ENCODE data around the gene GAMT. TPM values are rescaled to one million over a fixed set of nuclear protein-coding genes. Genes with fewer than 3 reads are reported as not detected.
A peak's percentile ranks its signal among the peaks of the same experiment; 100 is the strongest.

The GAMT gene
- total RNA-seq, 2 experiments from 2014 or later = 11.0 to 13.0 TPM

DNA sequence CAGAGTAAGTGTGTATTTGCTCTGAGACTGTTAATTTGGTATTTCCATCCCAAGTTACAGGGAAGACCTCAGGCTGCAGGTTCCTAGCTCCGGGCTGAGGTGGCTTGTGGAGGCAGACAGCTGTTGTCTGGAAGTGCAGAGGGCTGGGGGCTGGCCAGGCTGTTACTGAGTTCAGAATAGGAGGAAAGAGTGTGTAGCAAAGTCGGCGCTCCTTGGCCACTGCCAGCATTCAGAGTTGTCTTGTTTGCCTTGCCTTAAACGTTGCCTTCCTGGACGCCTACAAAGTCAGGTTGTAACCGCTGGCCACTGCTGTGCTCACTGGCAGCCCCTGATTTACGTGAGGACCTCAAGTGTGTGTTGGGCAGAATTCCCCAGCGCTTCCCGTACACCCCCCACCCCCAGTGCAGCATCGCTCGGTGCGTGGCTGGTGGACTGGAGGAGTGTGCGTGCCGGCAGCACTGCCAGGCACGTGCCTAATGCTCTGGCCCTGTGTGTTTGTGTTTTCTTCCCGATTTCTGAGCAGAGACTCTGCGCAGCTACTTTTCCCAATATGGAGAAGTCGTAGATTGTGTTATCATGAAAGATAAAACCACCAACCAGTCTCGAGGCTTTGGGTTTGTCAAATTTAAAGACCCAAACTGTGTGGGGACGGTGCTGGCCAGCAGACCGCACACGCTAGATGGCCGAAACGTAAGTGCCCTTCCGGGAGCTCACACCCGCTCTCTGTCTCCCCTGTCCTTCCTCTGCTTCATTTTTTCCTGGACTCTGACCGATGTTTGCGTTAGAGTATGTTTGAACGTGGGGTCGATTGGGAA, 16.5 kb upstream of the GAMT start:
- H3K4me3 Mint-ChIP-seq = peak overlapping the region; percentile 34
- H3K27me3 Mint-ChIP-seq = no peaks in the 10 kb centered on the region
- POLR2A ChIA-PET = interaction anchor here (1.0 kb wide), 1 partner anchor 8 kb away, joined by 3 read pairs; no protein-coding TSS in a partner anchor
- peaks cover 72% of the 10 kb centered on the region for H3K36me3 ChIP-seq (ENCODE audit: insufficient read depth, low read length)
- DNase-seq (no peak), ATAC-seq (ENCODE audit: poor library complexity) (no peak)
- H3K4me1 Mint-ChIP-seq (ENCODE audit: low read depth) = peaks cover 33% of the 10 kb centered on the region
- no peaks in the 10 kb centered on the region for H3K9me3 ChIP-seq (ENCODE audit: control insufficient read depth in 1 of 2, insufficient read depth in 1 of 2, low read length in 2 of 2)
- intact Hi-C loops (cut with DNase I, micrococcal nuclease) = no loop called here
- H3K9me3 Mint-ChIP-seq = no peaks in the 10 kb centered on the region
- no peak overlapping the region for H3K27ac ChIP-seq (ENCODE audit: low read depth in 1 of 2, low read length in 2 of 2)
- peak overlapping the region; percentile 42 for H3K27ac Mint-ChIP-seq
- H3K27me3 ChIP-seq (ENCODE audit: control insufficient read depth in 1 of 2, insufficient read depth in 2 of 2, low read length in 2 of 2) = no peaks in the 10 kb centered on the region
- no peak overlapping the region for H3K4me3 ChIP-seq (ENCODE audit: low read length)
- CTCF ChIA-PET = no interaction called here
- peaks cover 49% of the 10 kb centered on the region for H3K4me1 ChIP-seq (ENCODE audit: insufficient read depth, low read length)
- TF ChIP-seq, protein P1, sequence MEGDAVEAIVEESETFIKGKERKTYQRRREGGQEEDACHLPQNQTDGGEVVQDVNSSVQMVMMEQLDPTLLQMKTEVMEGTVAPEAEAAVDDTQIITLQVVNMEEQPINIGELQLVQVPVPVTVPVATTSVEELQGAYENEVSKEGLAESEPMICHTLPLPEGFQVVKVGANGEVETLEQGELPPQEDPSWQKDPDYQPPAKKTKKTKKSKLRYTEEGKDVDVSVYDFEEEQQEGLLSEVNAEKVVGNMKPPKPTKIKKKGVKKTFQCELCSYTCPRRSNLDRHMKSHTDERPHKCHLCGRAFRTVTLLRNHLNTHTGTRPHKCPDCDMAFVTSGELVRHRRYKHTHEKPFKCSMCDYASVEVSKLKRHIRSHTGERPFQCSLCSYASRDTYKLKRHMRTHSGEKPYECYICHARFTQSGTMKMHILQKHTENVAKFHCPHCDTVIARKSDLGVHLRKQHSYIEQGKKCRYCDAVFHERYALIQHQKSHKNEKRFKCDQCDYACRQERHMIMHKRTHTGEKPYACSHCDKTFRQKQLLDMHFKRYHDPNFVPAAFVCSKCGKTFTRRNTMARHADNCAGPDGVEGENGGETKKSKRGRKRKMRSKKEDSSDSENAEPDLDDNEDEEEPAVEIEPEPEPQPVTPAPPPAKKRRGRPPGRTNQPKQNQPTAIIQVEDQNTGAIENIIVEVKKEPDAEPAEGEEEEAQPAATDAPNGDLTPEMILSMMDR (IDR thresholded peaks at IDR 0.05) = no peak
- peaks cover 70% of the 10 kb centered on the region for H3K36me3 Mint-ChIP-seq (ENCODE audit: low read depth)

DNA sequence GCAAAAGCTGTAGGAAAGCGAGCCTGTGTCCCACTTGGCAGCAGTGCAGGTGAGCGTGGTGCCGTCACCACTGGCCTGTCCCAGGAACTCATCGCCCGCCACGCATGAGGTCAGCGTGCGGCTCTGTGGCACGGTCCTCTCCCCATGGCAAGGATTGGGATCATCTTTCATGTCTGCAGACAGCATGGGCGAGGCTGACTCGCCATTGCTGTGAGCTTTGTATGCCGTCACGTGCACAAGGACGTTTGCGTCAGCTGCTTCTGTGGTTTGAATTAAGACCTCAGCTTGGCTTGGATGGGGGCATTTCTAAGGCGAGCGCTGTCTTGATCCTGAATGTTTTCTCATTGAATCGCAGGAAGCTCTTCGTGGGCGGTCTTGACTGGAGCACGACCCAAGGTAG, 15.8 kb upstream of the GAMT start:
- Histone ChIP-seq H3K36me3 (ENCODE audit: insufficient read depth, low read length) (peaks cover 72% of the 10 kb centered on the region), H3K4me1 (ENCODE audit: insufficient read depth, low read length) (peaks cover 56% of the 10 kb centered on the region), H3K27ac (ENCODE audit: low read depth in 1 of 2, low read length in 2 of 2) (no peak overlapping the region), H3K9me3 (ENCODE audit: control insufficient read depth in 1 of 2, insufficient read depth in 1 of 2, low read length in 2 of 2) (no peaks in the 10 kb centered on the region), H3K4me3 (ENCODE audit: low read length) (no peak overlapping the region), H3K27me3 (ENCODE audit: control insufficient read depth in 1 of 2, insufficient read depth in 2 of 2, low read length in 2 of 2) (no peaks in the 10 kb centered on the region)
- intact Hi-C loops (cut with DNase I, micrococcal nuclease) = no loop called here
- Mint-ChIP-seq H3K9me3 (no peaks in the 10 kb centered on the region), H3K4me1 (ENCODE audit: low read depth) (peaks cover 38% of the 10 kb centered on the region), H3K27me3 (no peaks in the 10 kb centered on the region), H3K36me3 (ENCODE audit: low read depth) (peaks cover 64% of the 10 kb centered on the region), H3K27ac (peak overlapping the region; percentile 42), H3K4me3 (no peak overlapping the region)
- CTCF ChIA-PET = no interaction called here
- POLR2A ChIA-PET = no interaction called here
- ATAC-seq (ENCODE audit: poor library complexity) = no peak
- TF ChIP-seq, protein P1 (IDR thresholded peaks at IDR 0.05) = no peak
- no peak for DNase-seq

DNA sequence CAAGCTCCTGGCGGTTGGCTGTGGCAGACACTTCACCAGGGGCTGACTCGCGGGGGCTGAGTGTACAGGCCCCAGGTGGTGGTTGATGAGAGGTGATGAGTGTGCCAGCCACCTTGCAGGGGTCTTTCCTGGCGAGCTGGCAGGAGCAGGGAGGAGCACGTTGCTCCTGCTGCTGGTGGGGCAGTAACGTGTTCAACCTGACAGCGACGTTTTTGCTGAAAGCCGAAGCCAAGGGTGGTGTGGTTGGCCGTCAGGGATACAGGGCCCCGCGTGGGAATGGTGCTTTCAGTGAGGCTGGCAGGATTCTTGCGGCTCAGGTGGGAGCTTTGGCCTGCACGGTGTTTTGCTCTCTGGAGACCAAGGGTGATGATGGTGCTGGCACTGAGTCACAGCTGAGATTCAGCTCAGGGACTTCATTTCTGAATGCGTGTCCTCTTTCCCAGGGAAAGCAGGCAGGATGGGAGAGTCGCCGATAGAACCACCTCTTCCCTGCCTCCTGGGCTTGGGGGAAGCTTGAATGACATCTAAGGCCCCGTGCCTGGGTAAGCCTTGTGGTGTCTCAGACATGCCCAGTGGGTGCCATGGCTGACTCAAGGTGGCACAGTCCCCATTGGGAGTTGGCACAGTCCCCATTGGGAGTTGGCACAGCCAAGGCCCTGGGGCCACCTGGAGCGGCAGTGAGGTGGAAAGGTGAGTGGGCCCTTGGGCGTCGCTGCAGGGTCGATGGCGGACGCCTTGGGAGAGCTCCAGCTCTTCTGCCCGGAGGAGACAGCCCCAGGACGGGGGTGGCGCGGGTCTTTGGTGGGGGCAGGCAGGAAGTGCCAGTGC, 14.9 kb upstream of the GAMT start:
- peaks cover 72% of the 10 kb centered on the region for H3K36me3 Mint-ChIP-seq (ENCODE audit: low read depth)
- peaks cover 47% of the 10 kb centered on the region for H3K4me1 Mint-ChIP-seq (ENCODE audit: low read depth)
- TF ChIP-seq, protein P1 (IDR thresholded peaks at IDR 0.05) = no peak
- POLR2A ChIA-PET = no interaction called here
- intact Hi-C loops (cut with DNase I, micrococcal nuclease) = no loop called here
- ATAC-seq (ENCODE audit: poor library complexity) = no peak
- H3K27me3 Mint-ChIP-seq = no peaks in the 10 kb centered on the region
- CTCF ChIA-PET = no interaction called here
- Histone ChIP-seq H3K4me3 (ENCODE audit: low read length) (no peak overlapping the region), H3K4me1 (ENCODE audit: insufficient read depth, low read length) (peaks cover 65% of the 10 kb centered on the region), H3K27ac (ENCODE audit: low read depth in 1 of 2, low read length in 2 of 2) (no peak overlapping the region), H3K36me3 (ENCODE audit: insufficient read depth, low read length) (peaks cover 66% of the 10 kb centered on the region), H3K27me3 (ENCODE audit: control insufficient read depth in 1 of 2, insufficient read depth in 2 of 2, low read length in 2 of 2) (no peaks in the 10 kb centered on the region), H3K9me3 (ENCODE audit: control insufficient read depth in 1 of 2, insufficient read depth in 1 of 2, low read length in 2 of 2) (no peaks in the 10 kb centered on the region)
- H3K4me3 Mint-ChIP-seq = peak overlapping the region; percentile 42
- no peak for DNase-seq
- peak overlapping the region; percentile 76 for H3K27ac Mint-ChIP-seq
- no peaks in the 10 kb centered on the region for H3K9me3 Mint-ChIP-seq

Data from CD4-positive, alpha-beta T cell (primary cell).